Ovary (tissue), 3 donors: ENCODE data around the gene TKTL2.

Experiments used
- EP300 ChIP-seq: sonication (generic); formaldehyde crosslinking; IDR thresholded peaks from one replicate; pipeline ENCODE4 v1.6.1; 2017; ENCODE audit warnings: antibody characterized with exemption
- POLR2A ChIP-seq: fragments of 450-650 bp; IDR thresholded peaks from one replicate; pipeline ENCODE4 v1.6.1; 2017; ENCODE audit warnings: antibody characterized with exemption, mild to moderate bottlenecking, moderate library complexity
- TF ChIP-seq, protein P1 (sequence below), 3 donors: fragments of 450-650 bp in 2 of 3; fragments of 200-600 bp in 1 of 3; IDR thresholded peaks; one replicate each; pipeline versions ENCODE4 v1.5.1 to v1.8.0; 2016 to 2022; ENCODE audit warnings: antibody characterized with exemption in 3 of 3, mild to moderate bottlenecking in 1 of 3
- donor health status: DM: no; HTN: no; CAD: no.

DNA sequence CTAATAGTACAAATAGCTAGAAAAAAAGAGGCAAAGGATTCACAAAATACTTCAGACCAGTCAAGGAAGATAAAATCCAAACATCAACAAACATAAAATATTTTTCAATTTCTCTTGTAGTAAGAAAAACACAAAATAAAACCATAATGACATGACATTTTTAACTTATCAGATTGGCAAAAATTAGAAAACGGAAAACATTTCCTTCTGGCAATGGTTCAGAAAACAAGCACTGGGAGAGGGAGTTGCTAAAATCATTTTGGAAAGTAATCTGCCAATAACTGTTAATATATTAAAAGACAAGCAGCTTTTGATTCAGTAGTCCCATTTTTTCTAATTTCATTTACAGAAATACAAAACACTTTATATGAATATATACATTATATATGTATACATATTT is 26.1 kb downstream of the TKTL2 start:
- TF ChIP-seq POLR2A (no peak), EP300 (no peak)
- TF ChIP-seq, protein P1, sequence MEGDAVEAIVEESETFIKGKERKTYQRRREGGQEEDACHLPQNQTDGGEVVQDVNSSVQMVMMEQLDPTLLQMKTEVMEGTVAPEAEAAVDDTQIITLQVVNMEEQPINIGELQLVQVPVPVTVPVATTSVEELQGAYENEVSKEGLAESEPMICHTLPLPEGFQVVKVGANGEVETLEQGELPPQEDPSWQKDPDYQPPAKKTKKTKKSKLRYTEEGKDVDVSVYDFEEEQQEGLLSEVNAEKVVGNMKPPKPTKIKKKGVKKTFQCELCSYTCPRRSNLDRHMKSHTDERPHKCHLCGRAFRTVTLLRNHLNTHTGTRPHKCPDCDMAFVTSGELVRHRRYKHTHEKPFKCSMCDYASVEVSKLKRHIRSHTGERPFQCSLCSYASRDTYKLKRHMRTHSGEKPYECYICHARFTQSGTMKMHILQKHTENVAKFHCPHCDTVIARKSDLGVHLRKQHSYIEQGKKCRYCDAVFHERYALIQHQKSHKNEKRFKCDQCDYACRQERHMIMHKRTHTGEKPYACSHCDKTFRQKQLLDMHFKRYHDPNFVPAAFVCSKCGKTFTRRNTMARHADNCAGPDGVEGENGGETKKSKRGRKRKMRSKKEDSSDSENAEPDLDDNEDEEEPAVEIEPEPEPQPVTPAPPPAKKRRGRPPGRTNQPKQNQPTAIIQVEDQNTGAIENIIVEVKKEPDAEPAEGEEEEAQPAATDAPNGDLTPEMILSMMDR (IDR thresholded peaks at IDR 0.05) = no peak
